ENCODE results near the gene CHIT1.

Gene CHIT1

GRCh38 chr1:203172184-203173010 lies 57.1 kb downstream of the CHIT1 start:
- DNase-seq: peak; percentile 42

GRCh38 chr1:203171341-203172183 lies 57.9 kb downstream of the CHIT1 start:
- no peak for DNase-seq

- DNase-seq: peak; percentile 11
These were observed 58.7 kb downstream of the CHIT1 start for GRCh38 chr1:203170625-203171330.

GRCh38 chr1:203169770-203170520 lies 59.5 kb downstream of the CHIT1 start:
- DNase-seq: peak; percentile 5

- no peak for DNase-seq
These were observed 60.5 kb downstream of the CHIT1 start for GRCh38 chr1:203168991-203169390.

GRCh38 chr1:203168256-203168786 lies 61.2 kb downstream of the CHIT1 start:
- peak; percentile 8 for DNase-seq

GRCh38 chr1:203167913-203168200 lies 61.6 kb downstream of the CHIT1 start:
- peak; percentile 12 for DNase-seq

GRCh38 chr1:203167026-203167912 lies 62.2 kb downstream of the CHIT1 start:
- no peak for DNase-seq

- DNase-seq: no peak
These were observed 63.1 kb downstream of the CHIT1 start for GRCh38 chr1:203166192-203166940.

All from activated T-cell treated with anti-CD3 and anti-CD28 coated beads, Interleukin-2, amount 50 U/mL, for 1 hour (primary cell).